Cardiac fibroblast (primary cell): Measurements from ENCODE around the gene PLAAT4.
A peak's percentile ranks its signal among the peaks of the same experiment; 100 is the strongest.

ENCODE experiments used
- DNase-seq, 2 donors: peaks; one replicate each; pipeline versions ENCODE4 v3.0.0 to v3.0.0-alpha.2; 2010; ENCODE audit warnings: low read depth in 2 of 2
- H3K4me3 ChIP-seq, 2 donors: replicated peaks in 1 of 2; 1 replicate in 1 of 2; 2 replicates in 1 of 2; pipeline ENCODE4 v1.5.1; 2011; ENCODE audit warnings: low read depth in 2 of 2, low read length in 2 of 2, mild to moderate bottlenecking in 2 of 2, moderate library complexity in 1 of 2
- TF ChIP-seq, protein P1 (sequence below): IDR thresholded peaks from one replicate; pipeline ENCODE4 v1.5.1; 2011; ENCODE audit warnings: low read depth, mild to moderate bottlenecking, low read length, inconsistent platforms

PLAAT4 gene

DNA sequence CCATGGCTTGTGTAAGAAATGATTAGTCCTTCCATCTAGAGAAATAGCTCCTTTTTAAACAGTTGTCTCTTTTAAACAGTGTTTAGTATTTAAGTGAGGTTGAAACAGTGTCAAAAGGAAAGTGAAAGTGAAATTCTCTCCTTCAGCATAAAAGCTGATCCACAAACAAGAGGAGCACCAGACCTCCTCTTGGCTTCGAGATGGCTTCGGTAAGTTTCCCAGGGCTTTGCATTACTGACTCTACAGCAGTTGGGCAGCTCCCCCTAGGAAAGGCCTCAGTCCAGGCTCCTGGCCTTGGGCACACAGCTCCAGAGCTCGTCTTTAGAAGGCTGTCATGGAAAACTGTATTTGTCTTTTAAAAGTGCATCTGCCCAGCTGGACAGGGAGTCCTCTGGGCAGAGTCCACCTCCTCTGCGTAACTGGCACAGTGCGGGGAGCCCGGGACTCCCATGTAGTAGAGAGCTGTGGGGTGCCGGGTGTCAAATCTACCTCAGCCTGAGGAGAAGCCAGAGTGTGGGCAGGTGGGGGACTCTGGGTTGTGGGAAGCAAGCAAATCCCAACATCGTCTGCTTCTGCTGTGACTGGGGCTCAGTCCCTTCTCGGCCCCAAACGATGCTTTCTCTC lies at the start of gene PLAAT4:
TSS of gene PLAAT4 (plus strand) at position 140 of the 624 bp plus-strand sequence. CDS start at position 201, 61 bp downstream.
- peak within 1 kb of the TSS; percentile 30 to 37 for H3K4me3 ChIP-seq
- peak; percentile 54 to 85 for DNase-seq
- TF ChIP-seq, protein P1, sequence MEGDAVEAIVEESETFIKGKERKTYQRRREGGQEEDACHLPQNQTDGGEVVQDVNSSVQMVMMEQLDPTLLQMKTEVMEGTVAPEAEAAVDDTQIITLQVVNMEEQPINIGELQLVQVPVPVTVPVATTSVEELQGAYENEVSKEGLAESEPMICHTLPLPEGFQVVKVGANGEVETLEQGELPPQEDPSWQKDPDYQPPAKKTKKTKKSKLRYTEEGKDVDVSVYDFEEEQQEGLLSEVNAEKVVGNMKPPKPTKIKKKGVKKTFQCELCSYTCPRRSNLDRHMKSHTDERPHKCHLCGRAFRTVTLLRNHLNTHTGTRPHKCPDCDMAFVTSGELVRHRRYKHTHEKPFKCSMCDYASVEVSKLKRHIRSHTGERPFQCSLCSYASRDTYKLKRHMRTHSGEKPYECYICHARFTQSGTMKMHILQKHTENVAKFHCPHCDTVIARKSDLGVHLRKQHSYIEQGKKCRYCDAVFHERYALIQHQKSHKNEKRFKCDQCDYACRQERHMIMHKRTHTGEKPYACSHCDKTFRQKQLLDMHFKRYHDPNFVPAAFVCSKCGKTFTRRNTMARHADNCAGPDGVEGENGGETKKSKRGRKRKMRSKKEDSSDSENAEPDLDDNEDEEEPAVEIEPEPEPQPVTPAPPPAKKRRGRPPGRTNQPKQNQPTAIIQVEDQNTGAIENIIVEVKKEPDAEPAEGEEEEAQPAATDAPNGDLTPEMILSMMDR, result no peak

- H3K4me3 ChIP-seq, result no peak overlapping the region
- TF ChIP-seq, protein P1, result no peak
- peak in 1 of 2 donors; percentile 28 for DNase-seq
These were observed 47.8 kb upstream of the PLAAT4 start for GRCh38 chr11:63488789-63489188.

DNA sequence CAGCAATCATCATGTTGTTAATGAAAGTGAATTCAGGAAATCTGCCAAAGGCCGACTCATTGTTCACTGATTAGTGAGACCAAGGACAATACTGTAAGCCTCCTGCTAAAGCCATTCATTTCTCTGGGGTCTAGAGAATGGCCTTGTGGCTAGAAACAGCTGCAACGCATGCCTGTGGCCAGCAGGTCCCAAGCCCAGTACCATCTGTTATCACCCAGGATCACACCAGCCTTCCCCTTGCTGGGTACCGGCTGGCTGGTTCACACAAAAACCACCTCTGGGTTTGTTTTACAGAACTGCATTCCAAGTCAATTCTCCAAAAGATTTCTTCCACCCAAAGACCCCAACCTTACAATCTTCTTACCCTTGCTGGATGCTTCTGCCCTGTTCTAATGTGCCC lies 46.7 kb upstream of the PLAAT4 start:
- peak; percentile 10 to 54 for DNase-seq
- no peak overlapping the region for H3K4me3 ChIP-seq
- TF ChIP-seq, protein P1, result no peak

GRCh38 chr11:63490551-63491239 lies 45.9 kb upstream of the PLAAT4 start, which contains the start of gene PLAAT5:
Gene PLAAT5 (minus strand): TSS chr11:63491167. CDS start chr11:63491034, 133 bp downstream.
- peak within 1 kb of the TSS; percentile 30 to 35 for H3K4me3 ChIP-seq
- DNase-seq, result peak; percentile 11 to 64
- TF ChIP-seq, protein P1, result no peak

- TF ChIP-seq, protein P1, result no peak
- peak in 1 of 2 donors; percentile 12 for DNase-seq
These were observed 45.4 kb upstream of the PLAAT4 start for GRCh38 chr11:63491240-63491587.

GRCh38 chr11:63491636-63492372 lies 44.8 kb upstream of the PLAAT4 start:
- peak in 1 of 2 donors; percentile 92 for DNase-seq
- H3K4me3 ChIP-seq, result no peak overlapping the region
- TF ChIP-seq, protein P1, result no peak

More at GRCh38 chr11:63491240-63491587, 45.4 kb upstream of the PLAAT4 start:
- peak overlapping the region; percentile 30 to 35 for H3K4me3 ChIP-seq
